Measurements from ENCODE around the gene GAS2L3. TPM values are rescaled to one million over a fixed set of nuclear protein-coding genes. Genes with fewer than 3 reads are reported as not detected.
"Not testable (repeated sequence)": the region's sequence is repeated elsewhere in the genome, so short reads cannot be mapped to it uniquely, and the experiment has no call there.

Gene GAS2L3
- 88.0 TPM for total RNA-seq

DNA sequence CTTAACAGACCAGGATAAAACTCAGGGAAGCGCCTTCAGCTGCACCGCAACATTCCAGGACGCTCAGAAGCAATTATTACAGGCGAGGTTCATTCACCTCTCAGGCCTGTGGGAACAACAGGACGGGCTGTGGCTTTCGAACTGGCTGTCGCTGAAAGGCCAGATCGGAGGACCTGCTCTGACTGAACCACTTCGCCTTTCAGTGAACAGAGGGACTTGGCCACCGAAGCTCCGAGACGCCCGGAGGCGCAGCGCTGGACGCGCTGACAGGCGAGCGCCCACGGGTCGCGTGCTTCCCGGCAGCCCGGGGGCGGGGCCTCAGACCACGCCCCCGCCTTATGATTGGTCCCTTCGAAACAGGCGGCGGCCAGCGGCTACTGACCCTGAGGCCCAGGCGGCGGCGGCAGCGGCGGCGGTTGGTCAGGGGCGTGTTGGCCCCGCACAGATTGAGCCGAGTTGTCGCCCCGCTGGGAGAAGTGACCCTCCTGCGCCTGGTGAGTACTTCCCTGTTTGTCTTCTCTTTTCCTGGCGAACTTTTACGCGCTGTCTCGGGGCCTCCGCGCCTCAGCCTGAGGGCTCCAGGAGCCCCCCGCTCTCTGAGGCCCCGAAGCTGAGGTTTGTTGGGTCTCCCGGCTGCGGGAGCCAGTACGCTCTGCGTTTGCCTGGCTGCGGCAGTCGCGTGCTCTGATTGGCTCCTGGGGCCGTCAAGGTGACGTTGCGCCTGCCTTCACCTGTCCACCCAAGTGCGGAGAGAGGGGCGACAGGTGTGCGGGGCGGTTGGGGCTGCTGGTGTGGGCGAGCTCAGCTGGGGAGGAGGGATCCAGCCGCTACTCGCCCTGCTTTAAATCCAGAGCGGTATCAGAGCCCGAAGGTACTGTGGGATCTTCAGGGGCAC, at the start of gene GAS2L3:
GAS2L3 (plus strand) TSS at position 393 of the 895 bp plus-strand sequence. CDS start 21,221 bp downstream, outside the sequence.
- peak; percentile 77 for DNase-seq

DNA sequence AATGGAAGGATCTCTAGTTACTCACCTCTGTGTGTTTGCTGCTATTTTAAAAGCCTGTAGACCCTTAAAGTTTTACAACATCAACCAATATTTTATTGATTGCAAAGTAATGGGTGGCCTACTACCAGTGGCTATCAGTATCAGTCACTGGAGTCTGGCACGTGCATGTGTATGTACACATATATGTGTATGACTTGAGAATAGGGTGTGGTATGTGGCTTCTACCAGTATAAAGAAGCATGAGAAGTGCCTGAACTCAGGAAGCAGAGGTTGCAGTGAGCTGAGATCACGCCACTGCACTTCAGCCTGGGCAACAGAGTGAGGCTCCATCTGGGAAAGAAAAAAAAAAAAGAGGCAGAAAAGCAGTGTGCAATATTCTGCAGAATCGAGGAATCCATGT, 45.5 kb upstream of the GAS2L3 start:
- DNase-seq, result no peak

- no peak for DNase-seq
These were observed 44.9 kb upstream of the GAS2L3 start for GRCh38 chr12:100528471-100529127.

GRCh38 chr12:100529756-100530350, 43.6 kb upstream of the GAS2L3 start:
- no peak for DNase-seq

GRCh38 chr12:100533376-100533775, 40.1 kb upstream of the GAS2L3 start:
- no peak for DNase-seq

DNA sequence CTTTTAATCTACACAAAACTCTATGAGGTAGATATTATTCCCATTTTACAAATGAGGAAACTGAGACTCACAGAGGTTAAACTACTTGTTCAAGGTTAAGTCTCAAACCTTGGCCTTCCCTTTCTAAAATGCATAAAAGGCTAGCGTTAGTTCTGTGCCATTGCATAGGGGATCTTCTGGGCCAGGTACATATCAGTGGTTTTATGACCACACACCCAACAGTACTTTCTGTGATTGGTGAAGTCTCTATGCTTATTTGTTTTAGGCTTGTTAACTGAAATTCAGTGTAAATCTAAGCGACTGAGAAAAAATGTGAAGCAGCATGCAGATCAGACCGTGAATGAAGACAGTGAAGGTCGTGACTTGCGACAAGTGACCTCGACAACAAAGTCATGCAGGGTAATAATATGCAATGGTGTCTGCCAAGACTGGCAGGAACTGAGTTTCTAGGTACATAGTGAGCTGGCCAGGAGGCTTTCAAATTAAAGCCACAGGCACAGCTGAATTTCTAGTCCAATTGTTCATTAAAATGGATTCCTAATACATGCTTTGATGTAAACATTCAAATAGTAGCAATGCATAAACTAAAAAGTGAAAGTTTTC, 38.8 kb upstream of the GAS2L3 start:
- DNase-seq, result no peak

GRCh38 chr12:100539202-100539601, 34.3 kb upstream of the GAS2L3 start:
- DNase-seq, result no peak

DNA sequence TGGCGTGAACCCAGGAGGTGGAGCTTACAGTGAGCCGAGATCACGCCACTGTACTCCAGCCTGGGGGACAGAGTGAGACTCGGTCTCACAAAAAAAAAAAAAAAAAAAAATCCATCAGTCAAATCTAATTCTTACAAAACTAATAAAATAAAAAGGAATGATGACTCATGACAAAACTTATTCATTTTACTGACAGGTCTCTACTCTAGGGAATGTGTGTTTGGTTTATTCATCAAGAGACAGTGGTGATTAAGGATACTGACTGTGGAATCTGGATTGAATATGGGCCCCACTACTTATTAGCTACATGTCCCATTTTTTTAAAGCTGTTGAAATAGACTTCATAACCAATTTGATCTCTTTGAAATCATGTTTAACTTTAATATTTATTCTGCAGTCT, 29.3 kb upstream of the GAS2L3 start:
- DNase-seq, result no peak

DNA sequence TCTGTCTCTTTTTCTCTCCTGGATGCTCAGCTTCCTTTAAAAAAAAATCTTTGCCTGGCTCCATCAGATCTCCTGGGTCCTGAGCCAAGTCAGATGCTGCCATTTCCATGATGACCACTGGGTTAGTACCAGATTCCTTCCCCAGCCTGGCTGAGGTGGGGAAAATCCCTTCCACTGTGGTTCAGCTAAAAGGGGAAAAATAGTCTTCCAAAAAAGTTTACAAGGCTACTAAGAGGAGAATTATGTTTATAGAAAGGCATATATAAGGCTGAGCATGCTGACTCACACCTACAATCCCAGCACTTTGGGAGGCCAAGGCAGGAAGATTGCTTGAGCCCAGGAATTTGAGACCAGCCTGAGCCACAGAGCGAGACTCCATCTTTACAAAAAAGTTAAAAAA, 28.4 kb upstream of the GAS2L3 start:
- no peak for DNase-seq

DNA sequence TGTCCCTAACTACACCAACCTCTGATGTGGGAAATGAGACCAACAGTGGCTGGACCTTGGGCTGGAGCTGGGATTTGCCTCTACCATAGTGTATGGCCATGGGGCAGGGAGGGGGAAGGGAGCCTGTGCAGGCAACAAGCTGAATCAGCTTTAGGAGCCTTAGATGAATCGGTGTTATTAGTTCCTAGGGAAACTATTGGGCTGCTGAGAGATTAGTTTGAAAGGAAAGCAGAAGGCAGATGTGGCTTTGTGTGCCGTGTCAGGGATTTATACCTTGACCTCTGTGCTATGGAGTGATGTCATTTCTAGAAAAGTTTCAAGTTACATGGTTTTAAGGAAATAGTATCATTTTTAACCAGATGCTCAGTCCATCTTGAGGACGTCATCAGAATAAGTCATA, 19.5 kb upstream of the GAS2L3 start:
- no peak for DNase-seq

DNA sequence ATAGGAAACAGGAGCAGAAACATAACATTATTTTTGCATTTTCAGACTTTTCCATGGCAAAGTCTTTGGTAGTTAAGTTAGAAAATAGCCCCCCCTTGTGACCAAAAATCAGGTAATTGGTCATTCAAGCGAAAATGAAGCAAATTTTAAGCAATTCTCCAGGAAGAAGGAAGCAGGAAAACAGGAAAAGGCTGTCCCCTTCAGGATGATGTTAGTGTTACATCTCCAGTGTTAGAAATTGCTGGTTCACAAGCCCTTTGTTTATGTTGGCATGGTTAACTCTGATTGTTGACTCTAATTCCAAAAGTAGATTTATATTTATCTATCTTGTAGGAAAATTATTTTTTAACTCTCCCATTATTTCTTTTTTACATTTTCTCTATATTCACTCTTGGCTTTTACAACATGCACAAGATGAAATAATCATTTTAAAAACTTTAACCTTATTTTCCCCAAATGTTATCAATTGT, 18.8 kb upstream of the GAS2L3 start:
- DNase-seq, result no peak

DNA sequence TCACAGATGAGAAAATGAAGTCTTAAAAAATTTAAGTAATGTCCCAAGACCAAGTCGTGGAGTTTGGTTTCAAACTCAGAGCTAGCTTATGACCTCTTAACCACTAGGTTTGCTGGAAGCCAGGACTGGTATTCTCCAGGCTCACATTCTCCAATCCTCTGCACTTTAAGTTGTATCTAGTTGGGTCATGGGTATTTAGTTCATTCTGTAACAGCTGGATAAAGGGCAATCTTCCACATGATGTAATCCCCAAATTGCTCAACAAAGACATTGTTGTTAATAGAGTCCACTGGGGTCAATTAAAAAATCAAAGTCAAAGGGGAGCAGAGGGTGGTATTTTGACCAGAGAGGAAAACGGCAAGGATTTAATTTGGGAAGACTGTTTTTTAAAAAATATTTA, 17.8 kb upstream of the GAS2L3 start:
- DNase-seq, result no peak

DNA sequence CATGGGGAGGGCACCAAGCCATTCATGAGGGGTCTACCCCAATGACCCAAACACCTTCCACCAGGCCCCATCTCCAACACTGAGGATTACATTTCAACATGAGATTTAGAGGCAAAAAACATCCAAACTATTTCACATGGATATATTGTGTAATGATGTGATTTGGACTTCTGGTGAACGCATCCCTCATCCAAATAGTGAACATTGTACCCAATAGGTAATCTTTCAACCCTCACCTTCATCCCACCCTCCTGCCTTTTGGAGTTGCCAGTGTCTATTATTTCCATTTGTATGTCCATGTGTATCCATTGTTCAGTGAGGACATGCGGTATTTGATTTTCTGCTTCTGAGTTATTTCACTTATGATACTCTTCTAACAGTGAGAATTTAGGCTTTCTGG, 16.1 kb upstream of the GAS2L3 start:
- no peak for DNase-seq

DNA sequence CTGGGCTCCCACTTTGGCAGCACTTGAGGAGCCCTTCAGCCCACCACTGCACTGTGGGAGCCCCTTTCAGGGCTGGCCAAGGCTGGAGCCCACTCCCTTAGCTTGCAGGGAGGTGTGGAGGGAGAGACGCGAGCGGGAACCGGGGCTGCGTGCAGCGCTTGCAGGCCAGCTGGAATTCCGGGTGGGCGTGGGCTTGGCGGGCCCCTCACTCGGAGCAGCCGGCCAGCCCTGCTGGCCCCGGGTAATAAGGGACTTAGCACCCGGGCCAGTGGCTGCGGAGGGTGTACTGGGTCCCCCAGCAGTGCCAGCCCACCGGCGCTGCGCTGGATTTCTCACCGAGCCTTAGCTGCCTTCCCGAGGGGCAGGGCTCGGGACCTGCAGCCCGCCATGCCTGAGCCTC, 14.2 kb upstream of the GAS2L3 start:
- DNase-seq, result not testable (repeated sequence)

DNA sequence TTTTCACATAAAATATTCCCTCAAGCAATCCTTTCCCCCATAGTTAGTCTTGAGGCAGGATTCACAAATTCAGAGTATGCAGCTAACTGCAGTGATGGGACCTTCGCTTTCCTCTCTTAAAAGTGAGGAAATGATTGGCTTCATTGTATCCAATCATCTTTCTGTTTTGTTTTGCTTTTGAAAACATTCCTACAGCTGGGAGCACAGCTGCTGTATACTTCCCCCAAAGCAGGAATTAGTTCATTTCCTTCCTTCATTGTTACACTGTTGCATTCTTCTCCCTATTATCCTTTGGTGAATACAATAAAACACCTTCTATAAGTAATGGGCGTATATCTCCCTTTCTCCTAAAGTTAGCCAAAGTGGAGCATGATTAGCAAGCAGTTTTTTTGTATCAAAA, 9.4 kb upstream of the GAS2L3 start:
- DNase-seq, result no peak

DNA sequence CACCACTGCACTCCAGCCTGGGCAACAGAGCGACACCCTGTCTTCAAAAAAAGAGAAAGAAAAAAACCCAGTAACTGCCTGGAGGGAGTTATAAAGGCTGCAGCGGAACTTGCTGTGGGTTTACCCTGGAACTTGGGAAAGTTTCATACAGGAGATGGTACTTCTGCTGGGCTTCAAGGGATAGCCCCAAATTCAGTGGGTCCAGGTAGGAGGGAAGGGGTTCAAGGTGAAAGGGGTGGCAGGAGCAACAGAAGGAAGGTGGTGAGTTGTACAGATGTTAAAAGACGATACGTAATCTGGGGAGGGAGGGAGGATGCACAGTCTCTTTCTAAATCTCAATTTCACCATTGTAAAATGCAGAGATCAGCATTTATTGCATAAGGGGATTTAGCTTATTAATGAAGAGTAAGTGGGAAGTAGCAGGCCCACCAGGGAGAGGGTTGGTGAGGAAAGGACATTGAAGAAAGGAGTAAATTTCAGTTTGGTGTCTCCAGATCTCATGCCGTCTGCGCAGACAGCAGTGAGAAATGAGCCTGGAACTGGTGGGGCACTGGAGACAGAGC, 8.5 kb upstream of the GAS2L3 start:
- no peak for DNase-seq

GRCh38 chr12:100565987-100566545, 7.4 kb upstream of the GAS2L3 start:
- DNase-seq, result no peak

DNA sequence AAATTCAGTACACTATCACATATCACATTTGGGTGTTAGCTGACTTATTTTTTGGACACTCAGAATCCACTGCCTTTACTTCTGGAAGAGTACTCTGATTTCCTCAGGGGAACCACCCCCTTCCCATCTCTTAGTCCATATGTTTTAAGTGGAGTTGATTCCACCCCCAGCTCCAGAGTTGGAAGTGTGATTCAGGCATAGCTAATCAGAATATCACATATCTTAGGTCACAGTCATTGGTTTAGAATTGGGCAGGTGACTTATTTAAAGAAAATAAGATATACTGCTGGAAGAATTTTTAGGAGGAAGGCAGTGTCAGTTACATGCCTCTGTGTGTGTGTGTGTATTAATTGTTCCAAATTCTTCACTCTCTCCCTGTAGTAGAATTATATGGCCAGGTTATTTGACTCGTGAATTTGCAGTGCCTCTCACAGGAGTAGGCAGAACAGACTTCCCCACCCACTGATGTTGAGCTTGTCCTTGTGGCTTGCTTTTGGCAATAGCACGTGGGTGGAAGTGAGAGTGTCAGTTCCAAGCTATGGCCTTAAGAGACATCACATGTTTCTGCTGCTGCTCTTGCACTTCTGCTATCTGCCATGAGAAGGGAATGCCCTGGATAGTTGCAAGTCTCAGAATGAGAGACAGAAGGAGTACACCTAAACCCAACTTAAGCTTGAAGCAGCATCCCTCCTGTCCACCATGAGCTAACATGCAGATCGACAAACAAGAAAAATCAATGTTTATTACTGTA, 6.4 kb upstream of the GAS2L3 start:
- DNase-seq, result no peak

DNA sequence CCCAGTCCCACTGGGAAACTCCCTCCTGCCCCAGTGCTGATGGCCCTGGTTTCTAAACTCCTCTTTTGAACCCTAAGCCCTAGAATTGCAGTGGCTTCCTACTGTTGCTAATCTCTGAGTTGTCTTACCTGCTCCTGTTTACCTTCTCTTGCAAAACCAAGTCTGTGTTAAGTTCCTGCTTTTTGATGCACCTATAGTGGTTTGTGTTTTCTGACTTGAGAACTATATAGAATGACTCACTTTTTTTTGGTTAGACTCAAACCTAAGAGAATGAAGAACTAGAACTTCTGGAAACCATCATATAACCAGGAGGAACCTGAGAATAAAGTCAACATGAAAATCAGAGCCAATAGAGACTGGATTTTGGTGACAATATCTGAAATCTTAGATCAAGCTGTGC, 5.5 kb upstream of the GAS2L3 start:
- no peak for DNase-seq

GRCh38 chr12:100572184-100572583, 1.3 kb upstream of the GAS2L3 start:
- no peak for DNase-seq

Data from occipital lobe (tissue), 2 donors.